Measurements from ENCODE around the gene BRAT1. TPM values are rescaled to one million over a fixed set of nuclear protein-coding genes. Genes with fewer than 3 reads are reported as not detected.
A peak's percentile ranks its signal among the peaks of the same experiment; 100 is the strongest.

The BRAT1 gene
- total and polyA plus RNA-seq, 2 donors from 2014 or later: 18.7 to 23.7 TPM

GRCh38 chr7:2542916-2543871 lies 12.1 kb downstream of the BRAT1 start:
- H3K27me3 ChIP-seq (ENCODE audit: control insufficient read depth, insufficient read depth, low read length): no peaks in the 10 kb centered on the region
- intact Hi-C loops (cut with DNase I): no loop called here
- H3K9ac ChIP-seq (ENCODE audit: low read length in 3 of 3): no peak overlapping the region
- H3K27ac ChIP-seq (ENCODE audit: low read depth in 2 of 2, low read length in 2 of 2): no peak overlapping the region
- no peak overlapping the region for H3K4me3 ChIP-seq (ENCODE audit: low read length in 3 of 3)
- TF ChIP-seq, protein P1, sequence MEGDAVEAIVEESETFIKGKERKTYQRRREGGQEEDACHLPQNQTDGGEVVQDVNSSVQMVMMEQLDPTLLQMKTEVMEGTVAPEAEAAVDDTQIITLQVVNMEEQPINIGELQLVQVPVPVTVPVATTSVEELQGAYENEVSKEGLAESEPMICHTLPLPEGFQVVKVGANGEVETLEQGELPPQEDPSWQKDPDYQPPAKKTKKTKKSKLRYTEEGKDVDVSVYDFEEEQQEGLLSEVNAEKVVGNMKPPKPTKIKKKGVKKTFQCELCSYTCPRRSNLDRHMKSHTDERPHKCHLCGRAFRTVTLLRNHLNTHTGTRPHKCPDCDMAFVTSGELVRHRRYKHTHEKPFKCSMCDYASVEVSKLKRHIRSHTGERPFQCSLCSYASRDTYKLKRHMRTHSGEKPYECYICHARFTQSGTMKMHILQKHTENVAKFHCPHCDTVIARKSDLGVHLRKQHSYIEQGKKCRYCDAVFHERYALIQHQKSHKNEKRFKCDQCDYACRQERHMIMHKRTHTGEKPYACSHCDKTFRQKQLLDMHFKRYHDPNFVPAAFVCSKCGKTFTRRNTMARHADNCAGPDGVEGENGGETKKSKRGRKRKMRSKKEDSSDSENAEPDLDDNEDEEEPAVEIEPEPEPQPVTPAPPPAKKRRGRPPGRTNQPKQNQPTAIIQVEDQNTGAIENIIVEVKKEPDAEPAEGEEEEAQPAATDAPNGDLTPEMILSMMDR (IDR thresholded peaks at IDR 0.05; ENCODE audit: borderline replicate concordance, extremely low read depth, insufficient read depth): no peak
- peak in 2 of 5 donors; percentile 35 to 74 for DNase-seq
- no peak for FAIRE-seq
- peaks cover 3 to 14% (median 13%) of the 10 kb centered on the region in 3 donors for H3K36me3 ChIP-seq (ENCODE audit: control insufficient read depth in 2 of 3, insufficient read depth in 3 of 3, low read length in 3 of 3)
- H3K9me3 ChIP-seq (ENCODE audit: control insufficient read depth in 2 of 3, insufficient read depth in 1 of 3, low read length in 3 of 3): no peaks in the 10 kb centered on the region
- no peaks in the 10 kb centered on the region for H3K4me1 ChIP-seq (ENCODE audit: control insufficient read depth in 2 of 3, insufficient read depth in 2 of 3, low read depth in 1 of 3, low read length in 3 of 3)

DNA sequence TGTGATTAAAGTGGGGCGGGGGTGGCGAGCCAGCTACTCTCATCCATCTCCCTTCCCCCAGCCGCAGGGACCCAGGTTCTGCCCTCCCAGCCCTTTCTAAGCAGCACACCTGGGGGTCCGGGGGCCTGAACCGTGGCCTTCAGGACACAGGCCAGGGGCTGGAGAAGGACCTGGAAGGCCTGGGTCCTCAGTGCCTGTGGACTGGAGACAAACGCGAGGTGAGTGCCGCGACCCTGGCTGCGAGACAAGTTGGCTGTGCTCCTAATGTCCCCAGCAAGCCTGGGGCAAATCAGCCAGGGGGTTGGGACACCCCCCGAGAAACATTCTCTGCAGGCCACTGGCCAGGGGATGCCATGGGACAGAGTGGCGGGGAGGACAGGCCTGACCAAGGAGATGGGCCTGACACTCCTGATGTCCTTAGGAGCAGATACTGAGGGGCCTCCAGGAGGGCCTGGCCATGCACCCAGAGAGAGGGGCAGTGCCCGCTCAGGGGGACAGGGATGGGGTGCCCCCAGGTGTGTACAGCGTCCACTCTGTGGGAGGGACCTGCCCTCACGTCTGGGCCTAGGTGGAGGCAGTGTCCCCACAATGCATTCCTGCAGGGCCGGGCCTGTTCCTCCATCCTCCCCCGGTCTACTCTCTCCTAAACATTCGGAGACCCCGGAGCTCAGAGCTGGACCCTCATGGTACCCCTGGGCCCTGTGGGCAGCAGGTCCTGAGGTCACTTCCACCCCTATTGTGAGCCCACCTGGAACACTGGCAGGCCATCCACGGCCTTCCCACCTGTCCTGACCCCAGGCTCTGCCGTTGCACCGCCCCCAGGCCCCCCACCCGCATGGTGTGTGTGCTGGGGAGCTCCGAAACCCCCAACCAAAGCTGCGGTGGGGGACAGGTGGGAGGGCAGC lies 13.1 kb downstream of the BRAT1 start:
- Histone ChIP-seq H3K4me3 (ENCODE audit: low read length in 3 of 3) (no peak overlapping the region), H3K4me1 (ENCODE audit: control insufficient read depth in 2 of 3, insufficient read depth in 2 of 3, low read depth in 1 of 3, low read length in 3 of 3) (no peaks in the 10 kb centered on the region), H3K36me3 (ENCODE audit: control insufficient read depth in 2 of 3, insufficient read depth in 3 of 3, low read length in 3 of 3) (peaks cover 3 to 11% (median 8%) of the 10 kb centered on the region in 3 donors), H3K9me3 (ENCODE audit: control insufficient read depth in 2 of 3, insufficient read depth in 1 of 3, low read length in 3 of 3) (no peaks in the 10 kb centered on the region), H3K27ac (ENCODE audit: low read depth in 2 of 2, low read length in 2 of 2) (no peak overlapping the region), H3K9ac (ENCODE audit: low read length in 3 of 3) (no peak overlapping the region), H3K27me3 (ENCODE audit: control insufficient read depth, insufficient read depth, low read length) (no peaks in the 10 kb centered on the region)
- intact Hi-C loops (cut with DNase I): no loop called here
- DNase-seq: peak in 2 of 5 donors; percentile 38 to 64
- TF ChIP-seq, protein P1 (IDR thresholded peaks at IDR 0.05; ENCODE audit: borderline replicate concordance, extremely low read depth, insufficient read depth): no peak
- no peak for FAIRE-seq

GRCh38 chr7:2541291-2542010 lies 13.9 kb downstream of the BRAT1 start:
- Histone ChIP-seq H3K9ac (ENCODE audit: low read length in 3 of 3) (no peak overlapping the region), H3K36me3 (ENCODE audit: control insufficient read depth in 2 of 3, insufficient read depth in 3 of 3, low read length in 3 of 3) (peaks cover 3 to 6% (median 6%) of the 10 kb centered on the region in 3 donors), H3K9me3 (ENCODE audit: control insufficient read depth in 2 of 3, insufficient read depth in 1 of 3, low read length in 3 of 3) (no peaks in the 10 kb centered on the region), H3K4me3 (ENCODE audit: low read length in 3 of 3) (no peak overlapping the region), H3K4me1 (ENCODE audit: control insufficient read depth in 2 of 3, insufficient read depth in 2 of 3, low read depth in 1 of 3, low read length in 3 of 3) (no peaks in the 10 kb centered on the region), H3K27me3 (ENCODE audit: control insufficient read depth, insufficient read depth, low read length) (no peaks in the 10 kb centered on the region), H3K27ac (ENCODE audit: low read depth in 2 of 2, low read length in 2 of 2) (no peak overlapping the region)
- no peak for FAIRE-seq
- intact Hi-C loops (cut with DNase I): no loop called here
- TF ChIP-seq, protein P1 (IDR thresholded peaks at IDR 0.05; ENCODE audit: borderline replicate concordance, extremely low read depth, insufficient read depth): no peak
- peak in 2 of 5 donors; percentile 35 to 66 for DNase-seq

All from kidney (tissue), 14 donors.